Measurements from ENCODE around the gene ARID3A. TPM values are rescaled to one million over a fixed set of nuclear protein-coding genes. Genes with fewer than 3 reads are reported as not detected.

Gene ARID3A
- total and polyA plus RNA-seq, 2 of the 13 experiments (the other 11 are each of a cell fraction or from before 2014, with no cell fraction given), result 71.3 to 77.9 TPM

GRCh38 chr19:917323-918151, 8.3 kb upstream of the ARID3A start, which contains the start of gene KISS1R (continued):
- TF ChIP-seq ZNF772 (CRISPR knock-in tag; IDR thresholded peaks at IDR 0.05), result peak; percentile 48; the same call in 1 of the 2 replicates
- no peak for TF ChIP-seq NCOA5 (CRISPR knock-in tag; IDR thresholded peaks at IDR 0.05)
- TF ChIP-seq, protein P1, sequence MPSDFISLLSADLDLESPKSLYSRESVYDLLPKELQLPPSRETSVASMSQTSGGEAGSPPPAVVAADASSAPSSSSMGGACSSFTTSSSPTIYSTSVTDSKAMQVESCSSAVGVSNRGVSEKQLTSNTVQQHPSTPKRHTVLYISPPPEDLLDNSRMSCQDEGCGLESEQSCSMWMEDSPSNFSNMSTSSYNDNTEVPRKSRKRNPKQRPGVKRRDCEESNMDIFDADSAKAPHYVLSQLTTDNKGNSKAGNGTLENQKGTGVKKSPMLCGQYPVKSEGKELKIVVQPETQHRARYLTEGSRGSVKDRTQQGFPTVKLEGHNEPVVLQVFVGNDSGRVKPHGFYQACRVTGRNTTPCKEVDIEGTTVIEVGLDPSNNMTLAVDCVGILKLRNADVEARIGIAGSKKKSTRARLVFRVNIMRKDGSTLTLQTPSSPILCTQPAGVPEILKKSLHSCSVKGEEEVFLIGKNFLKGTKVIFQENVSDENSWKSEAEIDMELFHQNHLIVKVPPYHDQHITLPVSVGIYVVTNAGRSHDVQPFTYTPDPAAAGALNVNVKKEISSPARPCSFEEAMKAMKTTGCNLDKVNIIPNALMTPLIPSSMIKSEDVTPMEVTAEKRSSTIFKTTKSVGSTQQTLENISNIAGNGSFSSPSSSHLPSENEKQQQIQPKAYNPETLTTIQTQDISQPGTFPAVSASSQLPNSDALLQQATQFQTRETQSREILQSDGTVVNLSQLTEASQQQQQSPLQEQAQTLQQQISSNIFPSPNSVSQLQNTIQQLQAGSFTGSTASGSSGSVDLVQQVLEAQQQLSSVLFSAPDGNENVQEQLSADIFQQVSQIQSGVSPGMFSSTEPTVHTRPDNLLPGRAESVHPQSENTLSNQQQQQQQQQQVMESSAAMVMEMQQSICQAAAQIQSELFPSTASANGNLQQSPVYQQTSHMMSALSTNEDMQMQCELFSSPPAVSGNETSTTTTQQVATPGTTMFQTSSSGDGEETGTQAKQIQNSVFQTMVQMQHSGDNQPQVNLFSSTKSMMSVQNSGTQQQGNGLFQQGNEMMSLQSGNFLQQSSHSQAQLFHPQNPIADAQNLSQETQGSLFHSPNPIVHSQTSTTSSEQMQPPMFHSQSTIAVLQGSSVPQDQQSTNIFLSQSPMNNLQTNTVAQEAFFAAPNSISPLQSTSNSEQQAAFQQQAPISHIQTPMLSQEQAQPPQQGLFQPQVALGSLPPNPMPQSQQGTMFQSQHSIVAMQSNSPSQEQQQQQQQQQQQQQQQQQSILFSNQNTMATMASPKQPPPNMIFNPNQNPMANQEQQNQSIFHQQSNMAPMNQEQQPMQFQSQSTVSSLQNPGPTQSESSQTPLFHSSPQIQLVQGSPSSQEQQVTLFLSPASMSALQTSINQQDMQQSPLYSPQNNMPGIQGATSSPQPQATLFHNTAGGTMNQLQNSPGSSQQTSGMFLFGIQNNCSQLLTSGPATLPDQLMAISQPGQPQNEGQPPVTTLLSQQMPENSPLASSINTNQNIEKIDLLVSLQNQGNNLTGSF (CRISPR knock-in tag; IDR thresholded peaks at IDR 0.05), result peak; percentile 51; the same call in 1 of the 2 replicates
- TF ChIP-seq, protein P2, sequence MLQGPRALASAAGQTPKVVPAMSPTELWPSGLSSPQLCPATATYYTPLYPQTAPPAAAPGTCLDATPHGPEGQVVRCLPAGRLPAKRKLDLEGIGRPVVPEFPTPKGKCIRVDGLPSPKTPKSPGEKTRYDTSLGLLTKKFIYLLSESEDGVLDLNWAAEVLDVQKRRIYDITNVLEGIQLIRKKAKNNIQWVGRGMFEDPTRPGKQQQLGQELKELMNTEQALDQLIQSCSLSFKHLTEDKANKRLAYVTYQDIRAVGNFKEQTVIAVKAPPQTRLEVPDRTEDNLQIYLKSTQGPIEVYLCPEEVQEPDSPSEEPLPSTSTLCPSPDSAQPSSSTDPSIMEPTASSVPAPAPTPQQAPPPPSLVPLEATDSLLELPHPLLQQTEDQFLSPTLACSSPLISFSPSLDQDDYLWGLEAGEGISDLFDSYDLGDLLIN (CRISPR knock-in tag; IDR thresholded peaks at IDR 0.05; ENCODE audit: borderline replicate concordance), result peak; percentile 87; the same call in 1 of the 2 replicates
- no peak for TF ChIP-seq IKZF1 (IDR thresholded peaks at IDR 0.05)
- peak; percentile 52; the same call in 1 of the 2 replicates for TF ChIP-seq ZNF839 (CRISPR knock-in tag; IDR thresholded peaks at IDR 0.05; ENCODE audit: borderline replicate concordance)
- TF ChIP-seq POGZ (CRISPR knock-in tag; IDR thresholded peaks at IDR 0.05), result peak; percentile 67
- TF ChIP-seq PHF5A (CRISPR knock-in tag; IDR thresholded peaks at IDR 0.05; ENCODE audit: low read depth, unreplicated experiment), result peak; percentile 77
- peak; percentile 54; the same call in 1 of the 2 replicates for TF ChIP-seq GATAD1 (CRISPR knock-in tag; IDR thresholded peaks at IDR 0.05)
- TF ChIP-seq FOXC1 (CRISPR knock-in tag; IDR thresholded peaks at IDR 0.05; ENCODE audit: borderline replicate concordance), result 0 out of 2 replicates have a peak, but pooled peaks have one; percentile 8
- no peak for TF ChIP-seq ZNF790 (CRISPR knock-in tag; IDR thresholded peaks at IDR 0.05; ENCODE audit: borderline replicate concordance)
- peak; percentile 81; the same call in 1 of the 2 replicates for TF ChIP-seq ZMAT3 (CRISPR knock-in tag; conservative IDR thresholded peaks at IDR 0.05)
- 0 out of 2 replicates have a peak, but pooled peaks have one; percentile 45 for TF ChIP-seq KLF9 (CRISPR knock-in tag; IDR thresholded peaks at IDR 0.05; ENCODE audit: low read depth)
- TF ChIP-seq POGK (CRISPR knock-in tag; conservative IDR thresholded peaks at IDR 0.05), result peak; percentile 62
- 0 out of 2 replicates have a peak, but pooled peaks have one; percentile 24 for TF ChIP-seq AHR (CRISPR knock-in tag; IDR thresholded peaks at IDR 0.05)
- TF ChIP-seq DZIP1 (CRISPR knock-in tag; IDR thresholded peaks at IDR 0.05), result no peak
- 0 out of 2 replicates have a peak, but pooled peaks have one; percentile 40 for TF ChIP-seq ARID2 (CRISPR knock-in tag; IDR thresholded peaks at IDR 0.05; ENCODE audit: borderline replicate concordance)

Measured in HepG2 (cell line).